Measurements from ENCODE around the gene TIMP3. TPM values are rescaled to one million over a fixed set of nuclear protein-coding genes. Genes with fewer than 3 reads are reported as not detected.

The TIMP3 gene
- total RNA-seq, 1 experiment from 2014 or later: 0.87 TPM

DNA sequence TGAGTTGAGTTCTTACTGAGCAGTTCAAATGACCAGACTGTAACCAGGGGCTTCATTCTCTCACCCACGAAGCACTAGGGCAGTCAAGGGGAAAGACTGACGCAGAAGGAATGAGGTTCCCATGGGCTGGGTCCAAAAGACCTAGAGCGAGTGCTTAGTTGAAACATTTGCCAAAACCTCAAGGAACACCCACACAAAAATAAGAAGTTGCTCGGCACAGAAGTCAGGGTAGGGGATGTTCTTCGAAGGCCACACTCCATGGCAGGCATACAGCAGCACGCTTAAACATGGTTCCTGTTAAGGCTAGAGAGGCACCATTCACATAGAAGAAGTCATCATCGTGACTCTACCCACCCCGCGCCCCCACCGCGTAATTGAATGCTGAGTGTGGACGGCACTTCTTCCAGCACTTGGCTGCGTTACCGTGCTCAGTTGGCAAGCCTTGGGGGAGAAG is 52.9 kb downstream of the TIMP3 start:
- no peaks in the 10 kb centered on the region for H3K4me1 Mint-ChIP-seq
- no peaks in the 10 kb centered on the region for H3K23me2 ChIP-seq (ENCODE audit: insufficient read length, low read depth, low read length, poor library complexity, severe bottlenecking)
- no peaks in the 10 kb centered on the region for H3K9me3 ChIP-seq (ENCODE audit: control insufficient read depth, low read depth, low read length)
- H2BK12ac ChIP-seq (ENCODE audit: insufficient read length, low read depth, low read length): no peak overlapping the region
- H3K18ac ChIP-seq (ENCODE audit: insufficient read length, low read depth, low read length): no peak overlapping the region
- H4K20me1 ChIP-seq (ENCODE audit: control insufficient read depth, insufficient read depth, insufficient read length): no peaks in the 10 kb centered on the region
- H2BK20ac ChIP-seq (ENCODE audit: low read depth, low read length, poor library complexity, severe bottlenecking): no peak overlapping the region
- H2BK15ac ChIP-seq (ENCODE audit: low read depth, low read length): no peak overlapping the region
- H4K8ac ChIP-seq (replicated peaks; ENCODE audit: insufficient read length, low read depth, low read length): no peak overlapping the region
- no peaks in the 10 kb centered on the region for H3K4me1 ChIP-seq (ENCODE audit: insufficient read depth, low read length)
- H3K4me2 ChIP-seq (ENCODE audit: insufficient read depth, insufficient read length, low read length): no peak overlapping the region
- H3K27ac ChIP-seq (ENCODE audit: insufficient read length, low read depth, low read length): no peak overlapping the region
- no peak overlapping the region for H2AK5ac ChIP-seq (ENCODE audit: insufficient read length, low read length)
- H3K27me3 ChIP-seq (ENCODE audit: insufficient read depth, low read length): no peaks in the 10 kb centered on the region
- peaks cover 0 to 37% (median 20%) of the 10 kb centered on the region in 3 experiments; a peak in 5 of 7 replicates for H3K36me3 Mint-ChIP-seq (ENCODE audit: insufficient read depth in 1 of 3, low read depth in 3 of 3)
- no peak overlapping the region for H4K91ac ChIP-seq (ENCODE audit: insufficient read length, low read depth, low read length)
- no peaks in the 10 kb centered on the region for H3K9me3 Mint-ChIP-seq
- H3K14ac ChIP-seq (ENCODE audit: insufficient read depth, low read length): no peak overlapping the region
- no peak overlapping the region for H3K56ac ChIP-seq (ENCODE audit: insufficient read length, low read depth, low read length)
- no peak overlapping the region for H2BK120ac ChIP-seq (ENCODE audit: low read depth, low read length, poor library complexity, severe bottlenecking)
- no peak for DNase-seq
- no peaks in the 10 kb centered on the region; the same call in 1 of the 2 replicates for H3K27me3 Mint-ChIP-seq (ENCODE audit: low read depth)
- no CpG with 5 or more reads among the region's 14 CpGs for WGBS (ENCODE audit: extremely low coverage, insufficient read length, low lambda C conversion rate)
- H3K4ac ChIP-seq (ENCODE audit: low read depth, low read length): no peak overlapping the region
- no peak overlapping the region for H2AFZ ChIP-seq (ENCODE audit: low read length)
- H3K4me3 Mint-ChIP-seq: no peak overlapping the region
- TF ChIP-seq, protein P1, sequence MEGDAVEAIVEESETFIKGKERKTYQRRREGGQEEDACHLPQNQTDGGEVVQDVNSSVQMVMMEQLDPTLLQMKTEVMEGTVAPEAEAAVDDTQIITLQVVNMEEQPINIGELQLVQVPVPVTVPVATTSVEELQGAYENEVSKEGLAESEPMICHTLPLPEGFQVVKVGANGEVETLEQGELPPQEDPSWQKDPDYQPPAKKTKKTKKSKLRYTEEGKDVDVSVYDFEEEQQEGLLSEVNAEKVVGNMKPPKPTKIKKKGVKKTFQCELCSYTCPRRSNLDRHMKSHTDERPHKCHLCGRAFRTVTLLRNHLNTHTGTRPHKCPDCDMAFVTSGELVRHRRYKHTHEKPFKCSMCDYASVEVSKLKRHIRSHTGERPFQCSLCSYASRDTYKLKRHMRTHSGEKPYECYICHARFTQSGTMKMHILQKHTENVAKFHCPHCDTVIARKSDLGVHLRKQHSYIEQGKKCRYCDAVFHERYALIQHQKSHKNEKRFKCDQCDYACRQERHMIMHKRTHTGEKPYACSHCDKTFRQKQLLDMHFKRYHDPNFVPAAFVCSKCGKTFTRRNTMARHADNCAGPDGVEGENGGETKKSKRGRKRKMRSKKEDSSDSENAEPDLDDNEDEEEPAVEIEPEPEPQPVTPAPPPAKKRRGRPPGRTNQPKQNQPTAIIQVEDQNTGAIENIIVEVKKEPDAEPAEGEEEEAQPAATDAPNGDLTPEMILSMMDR (conservative IDR thresholded peaks at IDR 0.05): no peak
- no peak overlapping the region for H3K23ac ChIP-seq (ENCODE audit: insufficient read length, low read depth, low read length)
- no peaks in the 10 kb centered on the region for H3K79me1 ChIP-seq (ENCODE audit: insufficient read depth, low read depth, low read length, poor library complexity, severe bottlenecking)
- H3K27ac Mint-ChIP-seq: no peak overlapping the region
- H3K79me2 ChIP-seq (ENCODE audit: insufficient read depth, low read length): no peaks in the 10 kb centered on the region
- no peak overlapping the region for H3K9ac ChIP-seq (ENCODE audit: extremely low read depth, insufficient read length, low read length)
- no peak overlapping the region for H2BK5ac ChIP-seq (ENCODE audit: insufficient read length, low read length)
- no peak overlapping the region for H4K5ac ChIP-seq (ENCODE audit: insufficient read length, low read depth, low read length)
- no peak overlapping the region for H3T11ph ChIP-seq (ENCODE audit: low read length)
